PC-9 (cell line): ENCODE data around the gene GLTP.

ENCODE experiments used
- CTCF ChIP-seq: fragments of 200-600 bp; sonication (generic); conservative IDR thresholded peaks from 2 replicates; pipeline ENCODE4 v1.6.1; 2017; ENCODE audit warnings: mixed run types, antibody characterized with exemption, mild to moderate bottlenecking, moderate library complexity
- EZH2 ChIP-seq: fragments of 200-600 bp; sonication (generic); IDR thresholded peaks from 2 replicates; pipeline ENCODE4 v1.8.0; 2017; ENCODE audit warnings: antibody characterized with exemption, low read depth

GRCh38 chr12:109925185-109925840, 45.0 kb upstream of the GLTP start:
- TF ChIP-seq CTCF, result no peak
- no peak for TF ChIP-seq EZH2
